HepG2 (cell line): ENCODE results near the gene PKLR. TPM values are rescaled to one million over a fixed set of nuclear protein-coding genes. Genes with fewer than 3 reads are reported as not detected.

ENCODE experiments used
- BHLHE40 ChIP-seq: IDR thresholded peaks from 2 replicates; pipeline ENCODE4 v1.6.1; 2011; ENCODE audit warnings: low read length, improper control_type of control experiment
- HDAC1 ChIP-seq: sonication (generic); formaldehyde crosslinking; IDR thresholded peaks from 2 replicates; pipeline ENCODE4 v1.5.1; 2020; ENCODE audit warnings: mild to moderate bottlenecking, missing genetic modification reagents
- HMG20A ChIP-seq: IDR thresholded peaks from 2 replicates; pipeline ENCODE4 v1.6.1; 2016; ENCODE audit warnings: borderline replicate concordance
- HNF4A ChIP-seq: sonication (generic); formaldehyde crosslinking; IDR thresholded peaks from 2 replicates; pipeline ENCODE4 v1.4.0; 2020; ENCODE audit warnings: missing genetic modification reagents
- HNF4G ChIP-seq, 2 experiments: sonication (generic) in 1 of 2; formaldehyde crosslinking in 1 of 2; IDR thresholded peaks; 2 replicates each; pipeline versions ENCODE4 v1.4.0 to v1.6.1; 2011 to 2020; ENCODE audit warnings: borderline replicate concordance in 2 of 2, low read depth in 2 of 2, mild to moderate bottlenecking in 2 of 2, low read length in 1 of 2, missing genetic modification reagents in 1 of 2, moderate library complexity in 1 of 2
- NCOR1 ChIP-seq: fragments of 200-600 bp; sonication (generic); IDR thresholded peaks from 2 replicates; pipeline ENCODE4 v1.7.0; 2017; ENCODE audit warnings: antibody characterized with exemption, low read length, borderline replicate concordance
- NFE2 ChIP-seq: sonication (generic); formaldehyde crosslinking; IDR thresholded peaks from 2 replicates; pipeline ENCODE4 v1.4.0; 2020; ENCODE audit warnings: missing genetic modification reagents
- PTBP1 ChIP-seq: fragments of 200-400 bp; formaldehyde crosslinking; IDR thresholded peaks from 2 replicates; pipeline ENCODE4 v1.6.1; 2018; ENCODE audit warnings: low read length, low read depth; ENCODE audit not compliant: poor library complexity, severe bottlenecking
- RXRA ChIP-seq: sonication (generic); formaldehyde crosslinking; IDR thresholded peaks from 2 replicates; pipeline ENCODE4 v1.5.1; 2020; ENCODE audit warnings: missing genetic modification reagents
- RXRB ChIP-seq: IDR thresholded peaks from 2 replicates; pipeline ENCODE4 v1.6.1; 2016; ENCODE audit warnings: borderline replicate concordance, missing genetic modification reagents, missing compliant biosample characterization
- ZFP37 ChIP-seq: sonication (generic); formaldehyde crosslinking; IDR thresholded peaks from 2 replicates; pipeline ENCODE4 v1.4.0; 2020; ENCODE audit warnings: missing genetic modification reagents, borderline replicate concordance
- ZNF205 ChIP-seq: IDR thresholded peaks from 2 replicates; pipeline ENCODE4 v1.6.1; 2018; ENCODE audit warnings: missing biosample characterization, missing genetic modification reagents
- ZNF333 ChIP-seq: sonication (generic); formaldehyde crosslinking; IDR thresholded peaks from 2 replicates; pipeline ENCODE4 v1.4.0; 2020; ENCODE audit warnings: mild to moderate bottlenecking, missing genetic modification reagents, borderline replicate concordance
- ZNF616 ChIP-seq: sonication (generic); formaldehyde crosslinking; IDR thresholded peaks from 2 replicates; pipeline ENCODE4 v1.5.0; 2020; ENCODE audit warnings: low read depth, mild to moderate bottlenecking, missing genetic modification reagents
- ZNF660 ChIP-seq: sonication (generic); formaldehyde crosslinking; IDR thresholded peaks from 2 replicates; pipeline ENCODE4 v1.5.1; 2020; ENCODE audit warnings: mild to moderate bottlenecking, low read depth, missing genetic modification reagents, borderline replicate concordance
- ZNF737 ChIP-seq: sonication (generic); formaldehyde crosslinking; IDR thresholded peaks from 2 replicates; pipeline ENCODE4 v1.5.0; 2020; ENCODE audit warnings: missing genetic modification reagents, mild to moderate bottlenecking, borderline replicate concordance
- ZNF761 ChIP-seq: sonication (generic); formaldehyde crosslinking; conservative IDR thresholded peaks from 2 replicates; pipeline ENCODE4 v1.4.0; 2020; ENCODE audit warnings: mild to moderate bottlenecking, missing genetic modification reagents
- polyA plus RNA-seq, 8 experiments: library from polyadenylated mRNA; depleted of rRNA in 3 of 8; stranded (reverse) in 7 of 8; unstranded in 1 of 8; fragments of >200 nt; fragmentation: Illumina TruSeq in 4 of 8; extraction: Trizol in 4 of 8; gene quantifications; 2 replicates each; pipeline versions ENCODE4 v1.2.1 to v1.2.3, GENCODE V29; 2011 to 2016; ENCODE audit warnings: low read depth in 4 of 8, missing spikeins in 1 of 8, mixed read lengths in 1 of 8; ENCODE audit not compliant: insufficient read depth in 1 of 8
- total RNA-seq, 5 experiments: library from RNA; depleted of rRNA; stranded (reverse); fragments of >200 nt; fragmentation: Illumina TruSeq; extraction: Trizol; gene quantifications; 2 replicates each; pipeline ENCODE4 v1.2.3, GENCODE V29; 2016; ENCODE audit warnings: low read depth in 1 of 5
- TF ChIP-seq, protein P1 (sequence below), 2 experiments: sonication (generic) in 1 of 2; formaldehyde crosslinking in 1 of 2; IDR thresholded peaks; 2 replicates each; pipeline versions ENCODE4 v1.6.1 to v1.9.0; 2014 to 2022; ENCODE audit warnings: antibody characterized with exemption in 1 of 2, borderline replicate concordance in 1 of 2, inconsistent platforms in 1 of 2, low read depth in 1 of 2, missing genetic modification reagents in 1 of 2
- TF ChIP-seq, protein P2 (sequence below): sonication (generic); formaldehyde crosslinking; IDR thresholded peaks from 2 replicates; pipeline ENCODE4 v1.4.0; 2020; ENCODE audit warnings: missing genetic modification reagents, borderline replicate concordance

Gene PKLR
- total and polyA plus RNA-seq, 2 of the 13 experiments (the other 11 are each of a cell fraction or from before 2014, with no cell fraction given): 10.3 to 29.3 TPM

- TF ChIP-seq, protein P1, sequence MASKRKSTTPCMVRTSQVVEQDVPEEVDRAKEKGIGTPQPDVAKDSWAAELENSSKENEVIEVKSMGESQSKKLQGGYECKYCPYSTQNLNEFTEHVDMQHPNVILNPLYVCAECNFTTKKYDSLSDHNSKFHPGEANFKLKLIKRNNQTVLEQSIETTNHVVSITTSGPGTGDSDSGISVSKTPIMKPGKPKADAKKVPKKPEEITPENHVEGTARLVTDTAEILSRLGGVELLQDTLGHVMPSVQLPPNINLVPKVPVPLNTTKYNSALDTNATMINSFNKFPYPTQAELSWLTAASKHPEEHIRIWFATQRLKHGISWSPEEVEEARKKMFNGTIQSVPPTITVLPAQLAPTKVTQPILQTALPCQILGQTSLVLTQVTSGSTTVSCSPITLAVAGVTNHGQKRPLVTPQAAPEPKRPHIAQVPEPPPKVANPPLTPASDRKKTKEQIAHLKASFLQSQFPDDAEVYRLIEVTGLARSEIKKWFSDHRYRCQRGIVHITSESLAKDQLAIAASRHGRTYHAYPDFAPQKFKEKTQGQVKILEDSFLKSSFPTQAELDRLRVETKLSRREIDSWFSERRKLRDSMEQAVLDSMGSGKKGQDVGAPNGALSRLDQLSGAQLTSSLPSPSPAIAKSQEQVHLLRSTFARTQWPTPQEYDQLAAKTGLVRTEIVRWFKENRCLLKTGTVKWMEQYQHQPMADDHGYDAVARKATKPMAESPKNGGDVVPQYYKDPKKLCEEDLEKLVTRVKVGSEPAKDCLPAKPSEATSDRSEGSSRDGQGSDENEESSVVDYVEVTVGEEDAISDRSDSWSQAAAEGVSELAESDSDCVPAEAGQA (IDR thresholded peaks at IDR 0.05; ENCODE audit: low read depth): peak; percentile 75; the same call in 1 of the 2 replicates
- TF ChIP-seq, protein P1 (CRISPR knock-in tag; IDR thresholded peaks at IDR 0.05; ENCODE audit: borderline replicate concordance): no peak
- TF ChIP-seq RXRB (CRISPR knock-in tag) (0 out of 2 replicates have a peak, but pooled peaks have one; percentile 37), ZNF660 (CRISPR knock-in tag) (no peak), ZNF205 (CRISPR knock-in tag) (no peak), HDAC1 (peak; percentile 96), RXRA (CRISPR knock-in tag) (peak; percentile 83), HNF4G (IDR thresholded peaks at IDR 0.05; ENCODE audit: borderline replicate concordance, low read depth, low read length) (no peak; the same call in 1 of the 2 replicates), HNF4G (CRISPR knock-in tag; IDR thresholded peaks at IDR 0.05; ENCODE audit: borderline replicate concordance, low read depth) (no peak), ZNF761 (no peak), HMG20A (CRISPR knock-in tag) (no peak), BHLHE40 (peak; percentile 51), ZNF616 (CRISPR knock-in tag) (no peak), ZFP37 (peak; percentile 52; the same call in 1 of the 2 replicates), NCOR1 (peak; percentile 42; the same call in 1 of the 2 replicates), ZNF737 (CRISPR knock-in tag) (no peak), NFE2 (CRISPR knock-in tag) (no peak), HNF4A (CRISPR knock-in tag) (peak; percentile 53), ZNF333 (CRISPR knock-in tag) (no peak), PTBP1 (no peak)
- TF ChIP-seq, protein P2, sequence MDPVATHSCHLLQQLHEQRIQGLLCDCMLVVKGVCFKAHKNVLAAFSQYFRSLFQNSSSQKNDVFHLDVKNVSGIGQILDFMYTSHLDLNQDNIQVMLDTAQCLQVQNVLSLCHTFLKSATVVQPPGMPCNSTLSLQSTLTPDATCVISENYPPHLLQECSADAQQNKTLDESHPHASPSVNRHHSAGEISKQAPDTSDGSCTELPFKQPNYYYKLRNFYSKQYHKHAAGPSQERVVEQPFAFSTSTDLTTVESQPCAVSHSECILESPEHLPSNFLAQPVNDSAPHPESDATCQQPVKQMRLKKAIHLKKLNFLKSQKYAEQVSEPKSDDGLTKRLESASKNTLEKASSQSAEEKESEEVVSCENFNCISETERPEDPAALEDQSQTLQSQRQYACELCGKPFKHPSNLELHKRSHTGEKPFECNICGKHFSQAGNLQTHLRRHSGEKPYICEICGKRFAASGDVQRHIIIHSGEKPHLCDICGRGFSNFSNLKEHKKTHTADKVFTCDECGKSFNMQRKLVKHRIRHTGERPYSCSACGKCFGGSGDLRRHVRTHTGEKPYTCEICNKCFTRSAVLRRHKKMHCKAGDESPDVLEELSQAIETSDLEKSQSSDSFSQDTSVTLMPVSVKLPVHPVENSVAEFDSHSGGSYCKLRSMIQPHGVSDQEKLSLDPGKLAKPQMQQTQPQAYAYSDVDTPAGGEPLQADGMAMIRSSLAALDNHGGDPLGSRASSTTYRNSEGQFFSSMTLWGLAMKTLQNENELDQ (CRISPR knock-in tag): no peak
Observed at GRCh38 chr1:155273343-155274245, 27.6 kb downstream of the PKLR start, which contains the start of gene CLK2 (continued).
